Activated T-helper 17 cell treated with anti-CD3 and anti-CD28 coated beads, Interleukin-2, amount 50 U/mL, for 72 hours (primary cell): ENCODE data around the gene PIK3CD. TPM values are rescaled to one million over a fixed set of nuclear protein-coding genes. Genes with fewer than 3 reads are reported as not detected.

Experiments used
- ATAC-seq: fragments of 150-1000 bp; cut with Tn5 transposase; replicated peaks from 2 replicates; pipeline ENCODE4 v1.10.0; 2021; ENCODE audit warnings: mild to moderate bottlenecking, moderate library complexity
- H3K27ac Mint-ChIP-seq: one replicate; pipeline ENCODE4 v1.8.0; 2022; ENCODE audit warnings: mixed read lengths
- H3K27me3 Mint-ChIP-seq: one replicate; pipeline ENCODE4 v1.8.0; 2022; ENCODE audit warnings: mixed read lengths
- H3K36me3 Mint-ChIP-seq: one replicate; pipeline ENCODE4 v1.8.0; 2022; ENCODE audit warnings: low read depth, mild to moderate bottlenecking, mixed read lengths
- H3K4me1 Mint-ChIP-seq: one replicate; pipeline ENCODE4 v1.8.0; 2022; ENCODE audit warnings: mixed read lengths
- H3K4me3 Mint-ChIP-seq: one replicate; pipeline ENCODE4 v1.8.0; 2022; ENCODE audit warnings: mild to moderate bottlenecking, mixed read lengths
- H3K9me3 Mint-ChIP-seq: one replicate; pipeline ENCODE4 v1.8.0; 2022; ENCODE audit warnings: mixed read lengths
- total RNA-seq, 2 donors: library from RNA; stranded (reverse); gene quantifications; one replicate each; pipeline ENCODE4 v1.2.3, GENCODE V29; 2022

The PIK3CD gene
- total RNA-seq, 2 donors from 2014 or later: 114 to 120 TPM

GRCh38 chr1:9680091-9680490 lies 28.6 kb downstream of the PIK3CD start:
- Mint-ChIP-seq H3K36me3 (peaks cover 65% of the 10 kb centered on the region), H3K27ac (no peak overlapping the region), H3K9me3 (no peaks in the 10 kb centered on the region), H3K4me3 (no peak overlapping the region), H3K27me3 (no peaks in the 10 kb centered on the region), H3K4me1 (peaks cover 31% of the 10 kb centered on the region)
- ATAC-seq: no peak

GRCh38 chr1:9680828-9681227 lies 29.3 kb downstream of the PIK3CD start:
- H3K36me3 Mint-ChIP-seq: peaks cover 57% of the 10 kb centered on the region
- ATAC-seq: no peak
- peaks cover 33% of the 10 kb centered on the region for H3K4me1 Mint-ChIP-seq
- no peaks in the 10 kb centered on the region for H3K9me3 Mint-ChIP-seq
- no peak overlapping the region for H3K4me3 Mint-ChIP-seq
- no peaks in the 10 kb centered on the region for H3K27me3 Mint-ChIP-seq
- H3K27ac Mint-ChIP-seq: peak overlapping the region; percentile 49

- Mint-ChIP-seq H3K4me3 (no peak overlapping the region), H3K9me3 (no peaks in the 10 kb centered on the region), H3K36me3 (peaks cover 28% of the 10 kb centered on the region), H3K27me3 (no peaks in the 10 kb centered on the region), H3K4me1 (peaks cover 22% of the 10 kb centered on the region), H3K27ac (no peak overlapping the region)
- no peak for ATAC-seq
These were observed 33.3 kb downstream of the PIK3CD start for GRCh38 chr1:9684801-9685200.

- Mint-ChIP-seq H3K4me1 (peaks cover 31% of the 10 kb centered on the region), H3K27me3 (no peaks in the 10 kb centered on the region), H3K36me3 (peaks cover 43% of the 10 kb centered on the region), H3K9me3 (no peaks in the 10 kb centered on the region), H3K4me3 (peak overlapping the region; percentile 73), H3K27ac (peak overlapping the region; percentile 56)
- peak; percentile 56 for ATAC-seq
These were observed 35.8 kb downstream of the PIK3CD start for GRCh38 chr1:9687120-9687873.

- H3K9me3 Mint-ChIP-seq: no peaks in the 10 kb centered on the region
- H3K4me1 Mint-ChIP-seq: peaks cover 31% of the 10 kb centered on the region
- peaks cover 50% of the 10 kb centered on the region for H3K36me3 Mint-ChIP-seq
- no peaks in the 10 kb centered on the region for H3K27me3 Mint-ChIP-seq
- H3K4me3 Mint-ChIP-seq: peak overlapping the region; percentile 73
- ATAC-seq: no peak
- H3K27ac Mint-ChIP-seq: no peak overlapping the region
These were observed 36.5 kb downstream of the PIK3CD start for GRCh38 chr1:9687874-9688582.

- Mint-ChIP-seq H3K36me3 (peaks cover 53% of the 10 kb centered on the region), H3K27ac (no peak overlapping the region), H3K27me3 (no peaks in the 10 kb centered on the region), H3K4me1 (peaks cover 30% of the 10 kb centered on the region), H3K4me3 (peak overlapping the region; percentile 73), H3K9me3 (no peaks in the 10 kb centered on the region)
- no peak for ATAC-seq
These were observed 37.1 kb downstream of the PIK3CD start for GRCh38 chr1:9688599-9688998.

GRCh38 chr1:9689011-9689706 lies 37.6 kb downstream of the PIK3CD start:
- Mint-ChIP-seq H3K4me3 (peak overlapping the region; percentile 73), H3K4me1 (peaks cover 26% of the 10 kb centered on the region), H3K27ac (no peak overlapping the region), H3K9me3 (no peaks in the 10 kb centered on the region), H3K27me3 (no peaks in the 10 kb centered on the region), H3K36me3 (peaks cover 53% of the 10 kb centered on the region)
- peak; percentile 83 for ATAC-seq

GRCh38 chr1:9689971-9690381 lies 38.4 kb downstream of the PIK3CD start:
- Mint-ChIP-seq H3K27ac (peak overlapping the region; percentile 85), H3K36me3 (peaks cover 60% of the 10 kb centered on the region), H3K4me1 (peaks cover 26% of the 10 kb centered on the region), H3K27me3 (no peaks in the 10 kb centered on the region), H3K4me3 (peak overlapping the region; percentile 86), H3K9me3 (no peaks in the 10 kb centered on the region)
- ATAC-seq: no peak

GRCh38 chr1:9690440-9691107 lies 39.0 kb downstream of the PIK3CD start:
- H3K9me3 Mint-ChIP-seq: no peaks in the 10 kb centered on the region
- H3K4me1 Mint-ChIP-seq: peaks cover 30% of the 10 kb centered on the region
- no peaks in the 10 kb centered on the region for H3K27me3 Mint-ChIP-seq
- H3K27ac Mint-ChIP-seq: peak overlapping the region; percentile 85
- H3K4me3 Mint-ChIP-seq: peak overlapping the region; percentile 86
- peaks cover 66% of the 10 kb centered on the region for H3K36me3 Mint-ChIP-seq
- ATAC-seq: no peak

- ATAC-seq: no peak
- Mint-ChIP-seq H3K9me3 (no peaks in the 10 kb centered on the region), H3K36me3 (peaks cover 66% of the 10 kb centered on the region), H3K27ac (peak overlapping the region; percentile 85), H3K4me3 (peak overlapping the region; percentile 86), H3K27me3 (no peaks in the 10 kb centered on the region), H3K4me1 (peaks cover 26% of the 10 kb centered on the region)
These were observed 39.5 kb downstream of the PIK3CD start for GRCh38 chr1:9691108-9691445.

GRCh38 chr1:9691691-9692090 lies 40.2 kb downstream of the PIK3CD start:
- Mint-ChIP-seq H3K27ac (peak overlapping the region; percentile 85), H3K9me3 (no peaks in the 10 kb centered on the region), H3K27me3 (no peaks in the 10 kb centered on the region), H3K4me3 (peak overlapping the region; percentile 86), H3K4me1 (peaks cover 23% of the 10 kb centered on the region), H3K36me3 (peaks cover 72% of the 10 kb centered on the region)
- ATAC-seq: no peak

GRCh38 chr1:9696793-9697192 lies 45.3 kb downstream of the PIK3CD start:
- Mint-ChIP-seq H3K36me3 (peaks cover 88% of the 10 kb centered on the region), H3K4me3 (no peak overlapping the region), H3K9me3 (no peaks in the 10 kb centered on the region), H3K27ac (no peak overlapping the region), H3K27me3 (no peaks in the 10 kb centered on the region), H3K4me1 (peaks cover 19% of the 10 kb centered on the region)
- ATAC-seq: no peak

- H3K27me3 Mint-ChIP-seq: no peaks in the 10 kb centered on the region
- no peaks in the 10 kb centered on the region for H3K9me3 Mint-ChIP-seq
- ATAC-seq: no peak
- no peak overlapping the region for H3K4me3 Mint-ChIP-seq
- peaks cover 77% of the 10 kb centered on the region for H3K36me3 Mint-ChIP-seq
- peaks cover 32% of the 10 kb centered on the region for H3K4me1 Mint-ChIP-seq
- peak overlapping the region; percentile 71 for H3K27ac Mint-ChIP-seq
These were observed 47.8 kb downstream of the PIK3CD start for GRCh38 chr1:9699361-9699760.

GRCh38 chr1:9700340-9700739 lies 48.8 kb downstream of the PIK3CD start:
- Mint-ChIP-seq H3K9me3 (no peaks in the 10 kb centered on the region), H3K4me3 (no peak overlapping the region), H3K36me3 (peaks cover 77% of the 10 kb centered on the region), H3K4me1 (peaks cover 33% of the 10 kb centered on the region), H3K27me3 (no peaks in the 10 kb centered on the region), H3K27ac (peak overlapping the region; percentile 71)
- no peak for ATAC-seq
